Spleen (tissue), 11 donors: ENCODE data around the gene ITPKC. TPM values are rescaled to one million over a fixed set of nuclear protein-coding genes. Genes with fewer than 3 reads are reported as not detected.

Source experiments
- DNase-seq: peaks from one replicate; pipeline ENCODE4 v3.0.0-alpha.2; 2020
- H3K27ac ChIP-seq, 8 donors: fragments of 200-600 bp; sonication (generic) in 7 of 8; 1 replicate in 4 of 8; 2 replicates in 4 of 8; pipeline versions ENCODE4 v1.5.0 to v1.8.0; 2016 to 2021; ENCODE audit warnings: inconsistent platforms in 4 of 8, mild to moderate bottlenecking in 4 of 8, moderate library complexity in 1 of 8
- H3K27me3 ChIP-seq, 7 donors: fragments of 200-600 bp; sonication (generic) in 6 of 7; replicated peaks in 1 of 7; 1 replicate in 4 of 7; 2 replicates in 3 of 7; pipeline versions ENCODE4 v1.5.0 to v1.8.0; 2016 to 2021; ENCODE audit warnings: inconsistent platforms in 3 of 7, mild to moderate bottlenecking in 1 of 7
- H3K36me3 ChIP-seq, 6 donors: fragments of 200-600 bp; sonication (generic) in 5 of 6; 1 replicate in 4 of 6; 2 replicates in 2 of 6; pipeline versions ENCODE4 v1.5.0 to v1.8.0; 2016 to 2021; ENCODE audit warnings: inconsistent platforms in 2 of 6
- H3K4me1 ChIP-seq, 6 donors: fragments of 200-600 bp; sonication (generic) in 5 of 6; 1 replicate in 3 of 6; 2 replicates in 3 of 6; pipeline versions ENCODE4 v1.5.0 to v1.8.0; 2016 to 2021; ENCODE audit warnings: inconsistent platforms in 3 of 6
- H3K4me3 ChIP-seq, 8 donors: fragments of 200-600 bp; sonication (generic) in 7 of 8; 1 replicate in 4 of 8; 2 replicates in 4 of 8; pipeline versions ENCODE4 v1.5.0 to v1.8.0; 2016 to 2021; ENCODE audit warnings: inconsistent platforms in 4 of 8, mild to moderate bottlenecking in 4 of 8, moderate library complexity in 2 of 8
- H3K9me3 ChIP-seq, 8 donors: fragments of 200-600 bp; sonication (generic) in 7 of 8; 1 replicate in 4 of 8; 2 replicates in 4 of 8; pipeline versions ENCODE4 v1.5.0 to v1.8.0; 2016 to 2021; ENCODE audit warnings: inconsistent platforms in 4 of 8
- CTCF ChIP-seq, 11 experiments: fragments of 200-600 bp in 7 of 11; fragments of 450-650 bp in 4 of 11; sonication (generic) in 4 of 11; IDR thresholded peaks in 8 of 11; conservative IDR thresholded peaks in 3 of 11; 1 replicate in 7 of 11; 2 replicates in 4 of 11; pipeline versions ENCODE4 v1.4.0 to v1.8.0; 2016 to 2021; ENCODE audit warnings: antibody characterized with exemption in 11 of 11, inconsistent platforms in 4 of 11, mild to moderate bottlenecking in 1 of 11
- POLR2A ChIP-seq, 3 donors: fragments of 450-650 bp; IDR thresholded peaks; one replicate each; pipeline ENCODE4 v1.5.1; 2017; ENCODE audit warnings: antibody characterized with exemption in 3 of 3, mild to moderate bottlenecking in 1 of 3
- POLR2AphosphoS5 ChIP-seq, 3 donors: sonication (generic); formaldehyde crosslinking; IDR thresholded peaks; one replicate each; pipeline ENCODE4 v1.5.1; 2017; ENCODE audit warnings: antibody characterized with exemption in 3 of 3
- WGBS, 5 donors: extraction: QIAGEN DNeasy Blood & Tissue Kit in 3 of 5; methylation state at CpG; one replicate each; pipeline versions ENCODE4 v1.1.5 to v1.1.7; 2013 to 2018; 5-methylcytosine and 5-hydroxymethylcytosine counted together
- intact Hi-C: fragments of 100-400 bp; cut with DNase I; formaldehyde crosslinking; loops from one replicate; pipeline ENCODE4 v1.15.0; 2023; ENCODE audit warnings: low total_unique reads
- polyA plus RNA-seq, 3 donors: library from polyadenylated mRNA; stranded (reverse); fragments of 200-250 nt; gene quantifications; one replicate each; pipeline ENCODE4 v1.2.1, GENCODE V29; 2013
- total RNA-seq, 7 donors: library from RNA; depleted of rRNA in 3 of 7; stranded (reverse); fragments of >200 nt in 3 of 7; fragmentation: NEBNext Ultra II Directional in 4 of 7; extraction: Animal tissue kit (Norgen Biotek cat#: 25700) in 4 of 7; gene quantifications; one replicate each; pipeline versions ENCODE4 v1.1.0 to v1.2.1, GENCODE V29; 2016 to 2021
- donor health status: healthy with polysubstance abuse.
- donor health status: DM: no; HTN: no; CAD: no; lungs with moderate emphysema.
- donor health status: DM: no; HTN: no; CAD: no.
- donor health status: Bipolar disorder and iron deficiency.
- donor health status: healthy.
- donor health status: DM: no; HTN: no; CAD: no.
- donor health status: DM: yes; HTN: yes; CAD: no.

ITPKC gene
- total and polyA plus RNA-seq, 10 donors, result 6.8 to 39.2 (median 15.2) TPM

GRCh38 chr19:40689339-40690049 lies 27.4 kb upstream of the ITPKC start:
- Histone ChIP-seq H3K36me3 (peaks cover 0 to 51% (median 6%) of the 10 kb centered on the region in 6 donors), H3K9me3 (no peaks in the 10 kb centered on the region), H3K4me1 (peaks cover 3 to 51% (median 21%) of the 10 kb centered on the region in 6 donors), H3K27me3 (no peaks in the 10 kb centered on the region), H3K4me3 (peak overlapping the region; percentile 31 to 86 (median 61)), H3K27ac (peak overlapping the region in 6 of 8 donors; percentile 26 to 90 (median 83))
- peak; percentile 83 for DNase-seq
- intact Hi-C loops, result no loop called here
- 57 to 69% (median 58%) methylated on average over 6 to 18 of the region's 18 CpGs for WGBS, 5 donors
- no peak for TF ChIP-seq CTCF (IDR thresholded peaks at IDR 0.05 in 8 of 11, conservative IDR thresholded peaks at IDR 0.05 in 3 of 11)
- TF ChIP-seq POLR2AphosphoS5 (IDR thresholded peaks at IDR 0.05), result peak in 1 of 3 donors; percentile 65

- Histone ChIP-seq H3K36me3 (peaks cover 0 to 53% (median 10%) of the 10 kb centered on the region in 6 donors), H3K27me3 (no peaks in the 10 kb centered on the region), H3K4me3 (peak within 1 kb of the TSS; percentile 31 to 86 (median 61)), H3K27ac (peak within 1 kb of the TSS; percentile 30 to 90 (median 76)), H3K9me3 (no peaks in the 10 kb centered on the region), H3K4me1 (peaks cover 3 to 51% (median 21%) of the 10 kb centered on the region in 6 donors)
- 2 to 18% (median 6%) methylated on average over 17 to 50 of the region's 50 CpGs for WGBS, 5 donors
- TF ChIP-seq POLR2AphosphoS5 (IDR thresholded peaks at IDR 0.05) (no peak), CTCF (IDR thresholded peaks at IDR 0.05 in 8 of 11, conservative IDR thresholded peaks at IDR 0.05 in 3 of 11) (no peak)
- intact Hi-C loops, result no loop called here
- no peak for DNase-seq
Observed at GRCh38 chr19:40690050-40690692, 26.7 kb upstream of the ITPKC start, which contains the start of gene NUMBL. TSS of gene NUMBL (minus strand) at chr19:40690651. CDS start at chr19:40690483, 168 bp downstream.

GRCh38 chr19:40690693-40691420 lies 26.1 kb upstream of the ITPKC start:
- Histone ChIP-seq H3K9me3 (no peaks in the 10 kb centered on the region), H3K36me3 (peaks cover 0 to 53% (median 14%) of the 10 kb centered on the region in 6 donors), H3K27me3 (no peaks in the 10 kb centered on the region), H3K4me1 (peaks cover 3 to 51% (median 21%) of the 10 kb centered on the region in 6 donors), H3K27ac (peak overlapping the region; percentile 30 to 90 (median 76)), H3K4me3 (peak overlapping the region; percentile 31 to 86 (median 61))
- TF ChIP-seq POLR2AphosphoS5 (IDR thresholded peaks at IDR 0.05) (peak; percentile 70 to 87 (median 84)), CTCF (IDR thresholded peaks at IDR 0.05 in 8 of 11, conservative IDR thresholded peaks at IDR 0.05 in 3 of 11) (peak in 3 of 11 experiments; percentile 6 to 23 (median 13)), POLR2A (IDR thresholded peaks at IDR 0.05) (no peak)
- DNase-seq, result peak; percentile 97
- intact Hi-C loops, result no loop called here
- 1 to 3% (median 1%) methylated on average over 19 to 56 of the region's 56 CpGs for WGBS, 5 donors
